ENCODE data around the gene AHSG.

Gene AHSG

DNA sequence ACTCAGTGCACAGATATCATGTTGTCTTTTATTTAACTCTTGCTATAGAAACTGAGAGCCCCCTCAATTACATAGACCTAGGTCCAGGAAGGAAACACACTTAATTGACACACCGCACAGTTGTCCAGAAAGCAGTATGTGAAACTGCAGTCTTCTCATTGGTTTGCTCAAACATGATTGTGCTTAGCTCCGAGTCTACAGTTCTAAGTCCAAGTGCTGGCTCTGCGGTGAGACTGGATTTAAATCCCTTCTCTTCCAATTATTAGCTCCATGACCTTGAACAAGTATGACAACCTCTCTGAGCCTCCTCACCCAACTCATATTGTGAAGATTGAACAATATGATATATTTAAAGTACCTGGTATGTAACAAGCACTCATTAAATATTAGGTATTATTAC lies 19.0 kb upstream of the AHSG start:
- no peak for DNase-seq

GRCh38 chr3:186594591-186595113 lies 18.2 kb upstream of the AHSG start:
- DNase-seq: no peak

DNA sequence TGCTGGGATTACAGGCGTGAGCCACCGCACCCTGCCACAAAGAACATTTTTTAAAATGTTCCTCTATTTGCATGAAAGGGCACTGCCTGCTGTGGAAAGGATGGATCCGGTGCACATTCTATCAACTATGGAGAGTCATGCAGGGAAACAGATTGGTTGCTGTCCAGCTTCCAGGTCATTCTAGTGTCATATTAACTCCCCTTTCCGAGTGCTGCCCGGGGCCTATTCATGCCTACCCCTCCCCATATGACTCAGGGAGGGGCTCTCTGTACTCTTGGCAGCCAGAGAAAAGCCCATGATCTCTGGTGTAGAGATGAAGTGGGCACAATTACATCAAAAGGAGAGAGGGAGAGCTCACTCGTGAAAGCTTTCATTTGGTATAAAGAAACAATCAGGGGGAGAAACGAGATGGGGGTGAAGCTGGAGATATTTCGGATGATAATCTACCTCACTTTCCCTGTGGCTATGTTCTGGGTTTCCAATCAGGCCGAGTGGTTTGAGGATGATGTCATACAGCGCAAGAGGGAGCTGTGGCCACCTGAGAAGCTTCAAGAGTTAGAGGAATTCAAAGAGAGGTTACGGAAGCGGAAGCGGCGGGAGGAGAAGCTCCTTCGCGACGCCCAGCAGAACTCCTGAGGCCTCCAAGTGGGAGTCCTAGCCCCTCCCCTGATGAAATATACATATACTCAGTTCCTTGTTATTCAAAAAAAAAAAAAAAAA lies 16.1 kb upstream of the AHSG start:
- no peak for DNase-seq

DNA sequence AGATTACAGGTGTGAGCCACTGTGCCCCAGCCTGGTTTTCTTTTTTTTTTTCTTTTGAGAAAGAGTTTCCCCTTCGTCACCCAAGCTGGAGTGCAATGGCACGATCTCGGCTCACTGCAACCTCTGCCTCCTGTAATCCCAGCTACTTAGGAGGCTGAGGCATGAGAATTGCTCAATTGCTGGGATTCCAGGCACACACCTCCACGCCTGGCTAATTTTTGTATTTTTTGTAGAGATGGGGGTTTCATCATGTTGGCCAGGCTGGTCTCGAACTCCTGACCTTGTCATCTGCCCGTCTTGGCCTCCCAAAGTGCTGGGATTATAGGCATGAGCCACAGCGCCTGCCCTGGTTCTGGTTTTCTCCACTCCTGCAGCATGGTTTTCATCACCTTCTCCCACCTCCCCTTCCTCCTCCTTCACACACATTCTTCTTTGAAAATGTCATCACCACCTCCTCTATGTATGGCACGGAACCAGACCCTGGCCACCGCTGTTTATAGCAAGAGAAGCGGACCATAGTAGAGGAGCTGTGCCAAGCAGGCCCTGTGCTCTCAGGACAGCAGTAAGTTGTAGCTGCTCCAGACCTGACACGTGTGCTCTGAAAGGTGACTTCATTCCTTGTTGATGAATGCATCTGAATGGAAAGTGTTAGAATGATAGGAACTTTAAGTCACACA lies 14.6 kb upstream of the AHSG start:
- no peak for DNase-seq

DNA sequence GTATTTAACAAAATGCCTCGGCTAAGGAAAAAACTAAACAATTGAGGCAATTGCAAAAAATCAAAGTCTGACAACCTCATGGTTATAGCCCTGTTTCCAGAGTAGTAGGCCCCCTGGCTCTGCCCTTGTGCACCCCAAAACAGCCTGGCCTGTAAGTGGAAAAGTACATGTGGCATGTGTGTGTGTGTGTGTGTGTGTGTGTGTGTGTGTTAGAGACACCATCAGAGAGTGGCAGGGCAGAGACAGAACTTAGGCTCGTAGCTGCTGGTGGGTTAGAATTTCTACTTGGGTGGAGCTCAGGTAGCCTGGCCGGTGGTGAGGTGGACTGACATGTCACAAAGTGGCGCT lies 14.1 kb upstream of the AHSG start:
- DNase-seq: no peak

GRCh38 chr3:186599142-186599784 lies 13.6 kb upstream of the AHSG start:
- no peak for DNase-seq

DNA sequence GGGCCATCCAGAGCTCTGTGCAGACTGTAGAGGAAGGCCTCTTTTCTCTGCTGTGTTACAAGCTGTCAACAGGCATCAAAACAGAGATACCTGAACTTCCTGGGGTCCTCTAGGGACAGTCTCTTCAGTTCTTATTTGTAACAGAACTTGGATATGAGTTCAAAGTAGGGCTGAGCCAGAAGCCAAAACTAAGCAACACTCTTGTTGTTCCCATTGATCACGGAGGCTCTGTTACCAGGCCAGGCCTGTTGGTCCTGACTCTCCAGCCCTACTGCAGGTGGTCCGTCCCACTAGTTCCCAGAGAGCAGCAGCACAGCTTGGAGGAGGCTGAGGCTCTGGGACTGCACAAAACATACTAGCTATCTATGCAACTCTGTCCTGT lies 13.1 kb upstream of the AHSG start:
- DNase-seq: no peak

GRCh38 chr3:186600896-186601295 lies 12.0 kb upstream of the AHSG start:
- DNase-seq: no peak

GRCh38 chr3:186603159-186603558 lies 9.7 kb upstream of the AHSG start:
- DNase-seq: no peak

- DNase-seq: no peak
Measured at GRCh38 chr3:186605078-186605477, 7.8 kb upstream of the AHSG start.

DNA sequence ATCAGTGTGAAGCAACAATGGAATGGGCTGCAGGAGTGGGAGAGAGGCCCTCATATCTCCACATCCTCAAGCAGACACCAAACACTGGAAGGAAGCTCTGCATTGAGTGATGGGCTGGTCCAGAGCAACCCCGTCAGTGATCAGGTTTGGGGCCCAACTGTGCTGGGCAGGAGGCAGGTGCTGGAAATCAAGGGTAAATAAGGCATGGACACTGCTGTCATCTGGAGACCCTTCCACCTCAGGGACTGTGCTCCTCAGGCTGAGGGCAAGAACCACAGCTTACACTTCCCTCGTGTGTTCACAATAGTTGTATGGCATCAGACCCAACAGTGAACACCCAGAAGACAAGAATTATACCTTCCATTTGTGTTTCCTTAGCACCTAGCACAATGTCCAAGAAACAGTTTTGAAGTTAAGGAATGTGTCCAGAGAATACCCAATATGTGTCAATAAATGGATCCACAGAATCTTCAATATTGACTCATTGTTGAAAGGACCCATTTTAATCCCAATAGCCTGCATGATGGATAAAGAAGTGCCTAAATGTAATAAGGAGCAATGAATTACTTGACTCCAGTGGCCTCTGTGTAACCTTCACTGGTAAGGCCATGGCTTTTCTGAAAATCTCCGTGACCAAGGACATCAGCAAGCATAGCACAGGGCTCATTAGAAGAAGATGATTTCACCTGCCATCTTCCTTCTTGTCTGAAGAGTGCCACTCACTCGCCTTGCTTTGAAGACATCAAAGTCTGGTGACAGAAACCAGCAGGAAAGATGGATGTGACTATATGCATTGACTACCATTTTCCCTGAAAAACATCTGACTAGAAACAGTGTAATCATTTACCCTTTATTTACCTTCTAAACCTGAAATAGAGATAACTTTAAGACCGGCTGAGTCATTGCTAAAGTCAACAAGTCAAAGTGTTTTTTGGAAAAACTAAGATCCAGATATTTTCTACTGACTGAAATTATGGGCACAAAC lies 7.0 kb upstream of the AHSG start:
- DNase-seq: no peak

GRCh38 chr3:186608624-186609215 lies 4.1 kb upstream of the AHSG start:
- DNase-seq: no peak

- no peak for DNase-seq
Measured at GRCh38 chr3:186609247-186609868, 3.5 kb upstream of the AHSG start.

- DNase-seq: no peak
Measured at GRCh38 chr3:186612065-186612464, 795 bp upstream of the AHSG start.

GRCh38 chr3:186613637-186614265 lies 891 bp downstream of the AHSG start:
- DNase-seq: no peak

- DNase-seq: no peak
Measured at GRCh38 chr3:186614266-186614596, 1.4 kb downstream of the AHSG start.

GRCh38 chr3:186614597-186615483 lies 2.0 kb downstream of the AHSG start:
- peak; percentile 82 for DNase-seq

- no peak for DNase-seq
Measured at GRCh38 chr3:186616299-186616617, 3.4 kb downstream of the AHSG start.

GRCh38 chr3:186617036-186617946 lies 4.4 kb downstream of the AHSG start:
- peak; percentile 80 for DNase-seq
